ENCODE data around the gene ATP1A3.

DNA sequence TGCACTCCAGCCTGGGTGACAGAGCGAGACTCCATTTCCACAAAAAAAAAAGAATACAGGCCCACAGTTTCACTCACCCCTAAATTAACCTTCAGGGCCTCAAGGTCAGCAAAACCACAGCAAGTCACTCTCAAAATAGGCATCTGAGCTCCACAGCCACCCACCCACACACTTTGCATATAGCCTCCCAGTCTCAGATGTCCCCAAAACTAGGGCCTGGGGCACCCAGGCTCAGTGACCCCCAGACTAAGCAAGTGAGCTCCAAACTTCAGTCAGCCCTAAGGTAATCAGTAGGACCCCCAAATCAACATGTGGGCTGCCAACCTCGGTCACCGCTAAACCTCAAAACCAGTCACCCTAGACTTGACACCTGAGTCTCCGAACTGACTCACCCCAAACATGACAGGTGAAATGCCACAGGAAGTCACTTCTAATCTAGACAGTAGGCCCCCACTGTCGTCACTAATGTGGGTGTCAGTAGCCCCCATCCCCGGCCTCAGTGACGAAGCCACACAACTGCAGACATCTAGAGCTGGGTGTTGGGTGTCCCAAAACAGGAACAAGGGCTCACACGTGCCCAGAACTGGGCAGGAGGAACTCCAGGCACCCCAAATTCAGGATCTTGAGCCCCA, 48.8 kb downstream of the ATP1A3 start:
- TF ChIP-seq POLR2A (IDR thresholded peaks at IDR 0.05) (no peak), EP300 (IDR thresholded peaks at IDR 0.05) (no peak), POLR2AphosphoS5 (IDR thresholded peaks at IDR 0.05) (no peak)
- TF ChIP-seq, protein P1, sequence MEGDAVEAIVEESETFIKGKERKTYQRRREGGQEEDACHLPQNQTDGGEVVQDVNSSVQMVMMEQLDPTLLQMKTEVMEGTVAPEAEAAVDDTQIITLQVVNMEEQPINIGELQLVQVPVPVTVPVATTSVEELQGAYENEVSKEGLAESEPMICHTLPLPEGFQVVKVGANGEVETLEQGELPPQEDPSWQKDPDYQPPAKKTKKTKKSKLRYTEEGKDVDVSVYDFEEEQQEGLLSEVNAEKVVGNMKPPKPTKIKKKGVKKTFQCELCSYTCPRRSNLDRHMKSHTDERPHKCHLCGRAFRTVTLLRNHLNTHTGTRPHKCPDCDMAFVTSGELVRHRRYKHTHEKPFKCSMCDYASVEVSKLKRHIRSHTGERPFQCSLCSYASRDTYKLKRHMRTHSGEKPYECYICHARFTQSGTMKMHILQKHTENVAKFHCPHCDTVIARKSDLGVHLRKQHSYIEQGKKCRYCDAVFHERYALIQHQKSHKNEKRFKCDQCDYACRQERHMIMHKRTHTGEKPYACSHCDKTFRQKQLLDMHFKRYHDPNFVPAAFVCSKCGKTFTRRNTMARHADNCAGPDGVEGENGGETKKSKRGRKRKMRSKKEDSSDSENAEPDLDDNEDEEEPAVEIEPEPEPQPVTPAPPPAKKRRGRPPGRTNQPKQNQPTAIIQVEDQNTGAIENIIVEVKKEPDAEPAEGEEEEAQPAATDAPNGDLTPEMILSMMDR (IDR thresholded peaks at IDR 0.05): no peak

Data from stomach (tissue), 4 donors.